Effector memory CD8-positive, alpha-beta T cell (primary cell): Measurements from ENCODE around the gene BMAL1.
A peak's percentile ranks its signal among the peaks of the same experiment; 100 is the strongest.
"Not testable (repeated sequence)": the region's sequence is repeated elsewhere in the genome, so short reads cannot be mapped to it uniquely, and the experiment has no call there.

Source experiments
- ATAC-seq: fragments of 150-1000 bp; cut with Tn5 transposase; replicated peaks from 2 replicates; pipeline ENCODE4 v1.10.0; 2021; ENCODE audit warnings: mild to moderate bottlenecking, moderate library complexity
- DNase-seq, 3 experiments: peaks; one replicate each; pipeline ENCODE4 v3.0.0; 2021
- H3K27ac Mint-ChIP-seq, 2 donors: one replicate each; pipeline ENCODE4 v1.8.0; 2022; ENCODE audit warnings: mild to moderate bottlenecking in 2 of 2, mixed read lengths in 2 of 2, moderate library complexity in 2 of 2
- H3K27me3 Mint-ChIP-seq, 2 donors: one replicate each; pipeline ENCODE4 v1.8.0; 2022; ENCODE audit warnings: mixed read lengths in 2 of 2
- H3K36me3 Mint-ChIP-seq: one replicate; pipeline ENCODE4 v1.8.0; 2022; ENCODE audit warnings: mild to moderate bottlenecking, moderate library complexity, mixed read lengths; ENCODE audit not compliant: insufficient read depth
- H3K4me1 Mint-ChIP-seq, 2 donors: one replicate each; pipeline ENCODE4 v1.8.0; 2022; ENCODE audit warnings: low read depth in 2 of 2, mixed read lengths in 2 of 2
- H3K4me3 Mint-ChIP-seq, 2 donors: one replicate each; pipeline ENCODE4 v1.8.0; 2022; ENCODE audit warnings: mild to moderate bottlenecking in 2 of 2, mixed read lengths in 2 of 2, moderate library complexity in 2 of 2
- H3K9me3 Mint-ChIP-seq, 2 donors: one replicate each; pipeline ENCODE4 v1.8.0; 2022; ENCODE audit warnings: mixed read lengths in 2 of 2

BMAL1 gene

GRCh38 chr11:13434247-13435205 lies 156.9 kb downstream of the BMAL1 start:
- DNase-seq (no peak), ATAC-seq (no peak)
- no peak overlapping the region for H3K4me3 Mint-ChIP-seq
- H3K4me1 Mint-ChIP-seq: peaks cover 20 to 36% of the 10 kb centered on the region in 2 donors
- no peaks in the 10 kb centered on the region for H3K36me3 Mint-ChIP-seq
- peak overlapping the region in 1 of 2 donors; percentile 2 for H3K27ac Mint-ChIP-seq
- no peaks in the 10 kb centered on the region for H3K27me3 Mint-ChIP-seq
- no peaks in the 10 kb centered on the region for H3K9me3 Mint-ChIP-seq

- not testable (repeated sequence) for DNase-seq, H3K36me3 Mint-ChIP-seq, H3K9me3 Mint-ChIP-seq, H3K27me3 Mint-ChIP-seq, H3K4me3 Mint-ChIP-seq, ATAC-seq
- Mint-ChIP-seq H3K27ac (peak overlapping the region in 1 of 2 donors; percentile 20), H3K4me1 (peaks cover 19 to 40% of the 10 kb centered on the region in 2 donors)
Observed at GRCh38 chr11:13436836-13437235, 159.2 kb downstream of the BMAL1 start.
